ENCODE measurements around the gene CRACR2A.

DNA sequence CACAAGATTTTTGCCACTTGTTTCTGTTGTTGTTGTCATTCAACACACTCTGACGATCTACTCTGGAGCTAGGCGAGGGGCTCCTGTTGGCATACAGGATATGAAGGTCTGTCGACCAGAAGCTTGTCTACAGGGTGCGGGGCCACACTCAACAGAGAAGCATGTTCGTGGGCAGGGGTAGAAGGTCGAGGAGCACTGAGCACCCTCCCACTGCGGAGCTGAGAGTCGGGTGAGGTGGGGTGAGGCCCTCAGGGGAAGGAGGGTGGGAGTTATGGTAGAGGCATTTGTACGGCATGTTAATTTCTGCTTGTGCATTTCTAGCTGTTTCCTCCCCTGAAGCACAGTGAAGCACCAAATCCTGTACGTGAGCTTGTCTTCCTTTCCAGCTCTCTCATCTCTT is 146.8 kb downstream of the CRACR2A start:
- TF ChIP-seq, protein P1, sequence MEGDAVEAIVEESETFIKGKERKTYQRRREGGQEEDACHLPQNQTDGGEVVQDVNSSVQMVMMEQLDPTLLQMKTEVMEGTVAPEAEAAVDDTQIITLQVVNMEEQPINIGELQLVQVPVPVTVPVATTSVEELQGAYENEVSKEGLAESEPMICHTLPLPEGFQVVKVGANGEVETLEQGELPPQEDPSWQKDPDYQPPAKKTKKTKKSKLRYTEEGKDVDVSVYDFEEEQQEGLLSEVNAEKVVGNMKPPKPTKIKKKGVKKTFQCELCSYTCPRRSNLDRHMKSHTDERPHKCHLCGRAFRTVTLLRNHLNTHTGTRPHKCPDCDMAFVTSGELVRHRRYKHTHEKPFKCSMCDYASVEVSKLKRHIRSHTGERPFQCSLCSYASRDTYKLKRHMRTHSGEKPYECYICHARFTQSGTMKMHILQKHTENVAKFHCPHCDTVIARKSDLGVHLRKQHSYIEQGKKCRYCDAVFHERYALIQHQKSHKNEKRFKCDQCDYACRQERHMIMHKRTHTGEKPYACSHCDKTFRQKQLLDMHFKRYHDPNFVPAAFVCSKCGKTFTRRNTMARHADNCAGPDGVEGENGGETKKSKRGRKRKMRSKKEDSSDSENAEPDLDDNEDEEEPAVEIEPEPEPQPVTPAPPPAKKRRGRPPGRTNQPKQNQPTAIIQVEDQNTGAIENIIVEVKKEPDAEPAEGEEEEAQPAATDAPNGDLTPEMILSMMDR (conservative IDR thresholded peaks at IDR 0.05; ENCODE audit: low read depth, low read length): no peak
- TF ChIP-seq RCOR1 (IDR thresholded peaks at IDR 0.05; ENCODE audit: insufficient replicate concordance, low read length) (no peak), RAD21 (IDR thresholded peaks at IDR 0.05; ENCODE audit: low read length) (no peak), RFX5 (IDR thresholded peaks at IDR 0.05; ENCODE audit: low read depth, low read length) (no peak), POLR2A (IDR thresholded peaks at IDR 0.05; ENCODE audit: low read depth, low read length) (no peak), CEBPB (IDR thresholded peaks at IDR 0.05; ENCODE audit: low read depth, low read length) (no peak), FOS (IDR thresholded peaks at IDR 0.05; ENCODE audit: low read depth, low read length) (no peak), SMC3 (IDR thresholded peaks at IDR 0.05; ENCODE audit: low read depth, low read length) (no peak), BHLHE40 (IDR thresholded peaks at IDR 0.05; ENCODE audit: low read depth, low read length) (no peak), CHD1 (IDR thresholded peaks at IDR 0.05; ENCODE audit: low read depth, low read length) (no peak), MAFK (IDR thresholded peaks at IDR 0.05; ENCODE audit: low read depth, low read length) (no peak)
- TF ChIP-seq, protein P2, sequence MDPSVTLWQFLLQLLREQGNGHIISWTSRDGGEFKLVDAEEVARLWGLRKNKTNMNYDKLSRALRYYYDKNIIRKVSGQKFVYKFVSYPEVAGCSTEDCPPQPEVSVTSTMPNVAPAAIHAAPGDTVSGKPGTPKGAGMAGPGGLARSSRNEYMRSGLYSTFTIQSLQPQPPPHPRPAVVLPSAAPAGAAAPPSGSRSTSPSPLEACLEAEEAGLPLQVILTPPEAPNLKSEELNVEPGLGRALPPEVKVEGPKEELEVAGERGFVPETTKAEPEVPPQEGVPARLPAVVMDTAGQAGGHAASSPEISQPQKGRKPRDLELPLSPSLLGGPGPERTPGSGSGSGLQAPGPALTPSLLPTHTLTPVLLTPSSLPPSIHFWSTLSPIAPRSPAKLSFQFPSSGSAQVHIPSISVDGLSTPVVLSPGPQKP (IDR thresholded peaks at IDR 0.05; ENCODE audit: borderline replicate concordance, low read depth, low read length): no peak
- TF ChIP-seq, protein P3, sequence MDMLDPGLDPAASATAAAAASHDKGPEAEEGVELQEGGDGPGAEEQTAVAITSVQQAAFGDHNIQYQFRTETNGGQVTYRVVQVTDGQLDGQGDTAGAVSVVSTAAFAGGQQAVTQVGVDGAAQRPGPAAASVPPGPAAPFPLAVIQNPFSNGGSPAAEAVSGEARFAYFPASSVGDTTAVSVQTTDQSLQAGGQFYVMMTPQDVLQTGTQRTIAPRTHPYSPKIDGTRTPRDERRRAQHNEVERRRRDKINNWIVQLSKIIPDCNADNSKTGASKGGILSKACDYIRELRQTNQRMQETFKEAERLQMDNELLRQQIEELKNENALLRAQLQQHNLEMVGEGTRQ (IDR thresholded peaks at IDR 0.05; ENCODE audit: low read depth, low read length): no peak

Measured in IMR-90 (cell line).